Prostate gland (tissue), 2 donors: ENCODE data around the gene RAB1B.

Source experiments
- POLR2A ChIP-seq: fragments of 450-650 bp; IDR thresholded peaks from one replicate; pipeline ENCODE4 v1.6.1; 2016; ENCODE audit warnings: antibody characterized with exemption, mild to moderate bottlenecking
- POLR2AphosphoS5 ChIP-seq: sonication (generic); formaldehyde crosslinking; IDR thresholded peaks from one replicate; pipeline ENCODE4 v1.6.1; 2017; ENCODE audit warnings: antibody characterized with exemption
- TF ChIP-seq, protein P1 (sequence below), 4 experiments: fragments of 200-600 bp in 2 of 4; fragments of 450-650 bp in 2 of 4; sonication (generic) in 2 of 4; IDR thresholded peaks; 1 replicate in 3 of 4; 2 replicates in 1 of 4; pipeline ENCODE4 v1.5.1; 2016 to 2019; ENCODE audit warnings: antibody characterized with exemption in 4 of 4, mild to moderate bottlenecking in 2 of 4, moderate library complexity in 2 of 4

DNA sequence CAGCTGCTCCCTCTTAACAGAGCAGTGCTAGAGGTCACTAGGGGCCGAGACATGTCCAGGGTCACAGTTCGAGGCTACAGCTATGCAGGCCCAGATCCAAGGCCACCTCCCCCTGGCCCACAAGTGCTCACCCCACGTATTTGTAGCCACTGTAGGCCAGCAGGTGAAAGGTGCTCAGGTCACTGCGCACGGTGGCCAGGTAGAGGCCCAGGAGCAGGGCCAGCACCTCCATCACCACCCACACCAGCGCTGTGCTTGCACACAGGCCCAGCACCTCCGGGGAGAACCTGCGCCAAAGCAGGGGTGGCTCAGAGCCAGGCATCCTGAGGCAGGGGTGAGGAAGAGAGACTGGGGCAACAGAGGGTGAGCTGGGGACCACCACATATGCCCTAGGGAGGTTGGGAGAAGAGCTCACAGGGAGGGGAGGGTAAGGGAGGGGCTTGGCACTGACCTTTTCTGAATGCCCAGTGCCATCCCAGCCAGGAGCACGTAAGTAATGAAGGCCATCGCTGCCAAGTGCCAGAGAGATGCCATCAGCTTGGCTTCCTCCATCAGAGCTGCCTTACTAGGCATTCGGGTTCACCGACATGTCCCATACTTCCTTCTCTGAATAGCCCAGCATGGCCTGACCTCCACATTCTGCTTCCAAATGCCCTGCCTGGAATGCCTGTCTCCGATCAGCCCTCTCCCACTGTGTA, 17.0 kb downstream of the RAB1B start:
- TF ChIP-seq, protein P1, sequence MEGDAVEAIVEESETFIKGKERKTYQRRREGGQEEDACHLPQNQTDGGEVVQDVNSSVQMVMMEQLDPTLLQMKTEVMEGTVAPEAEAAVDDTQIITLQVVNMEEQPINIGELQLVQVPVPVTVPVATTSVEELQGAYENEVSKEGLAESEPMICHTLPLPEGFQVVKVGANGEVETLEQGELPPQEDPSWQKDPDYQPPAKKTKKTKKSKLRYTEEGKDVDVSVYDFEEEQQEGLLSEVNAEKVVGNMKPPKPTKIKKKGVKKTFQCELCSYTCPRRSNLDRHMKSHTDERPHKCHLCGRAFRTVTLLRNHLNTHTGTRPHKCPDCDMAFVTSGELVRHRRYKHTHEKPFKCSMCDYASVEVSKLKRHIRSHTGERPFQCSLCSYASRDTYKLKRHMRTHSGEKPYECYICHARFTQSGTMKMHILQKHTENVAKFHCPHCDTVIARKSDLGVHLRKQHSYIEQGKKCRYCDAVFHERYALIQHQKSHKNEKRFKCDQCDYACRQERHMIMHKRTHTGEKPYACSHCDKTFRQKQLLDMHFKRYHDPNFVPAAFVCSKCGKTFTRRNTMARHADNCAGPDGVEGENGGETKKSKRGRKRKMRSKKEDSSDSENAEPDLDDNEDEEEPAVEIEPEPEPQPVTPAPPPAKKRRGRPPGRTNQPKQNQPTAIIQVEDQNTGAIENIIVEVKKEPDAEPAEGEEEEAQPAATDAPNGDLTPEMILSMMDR (IDR thresholded peaks at IDR 0.05), result no peak
- TF ChIP-seq POLR2A, result no peak
- no peak for TF ChIP-seq POLR2AphosphoS5
